Right lobe of liver (tissue), 6 donors: Measurements from ENCODE around the gene ASIC4. TPM values are rescaled to one million over a fixed set of nuclear protein-coding genes. Genes with fewer than 3 reads are reported as not detected.

Source experiments
- ATAC-seq, 4 donors: fragments of 200-7000 bp; cut with Tn5 transposase; one replicate each; pipeline ENCODE4 v1.9.1; 2020; ENCODE audit warnings: mild to moderate bottlenecking in 4 of 4, moderate library complexity in 4 of 4
- DNase-seq, 3 donors: peaks; one replicate each; pipeline ENCODE4 v3.0.0-alpha.2; 2020
- H3K27ac ChIP-seq, 3 donors: fragments of 200-600 bp; one replicate each; pipeline ENCODE4 v1.8.0; 2022
- H3K27me3 ChIP-seq, 2 donors: fragments of 200-600 bp; one replicate each; pipeline ENCODE4 v1.8.0; 2022
- H3K36me3 ChIP-seq, 4 donors: fragments of 200-600 bp; sonication (generic) in 1 of 4; one replicate each; pipeline versions ENCODE4 v1.5.1 to v1.8.0; 2017 to 2022; ENCODE audit warnings: control low read depth in 1 of 4
- H3K4me1 ChIP-seq, 4 donors: fragments of 200-600 bp; sonication (generic) in 1 of 4; one replicate each; pipeline versions ENCODE4 v1.5.1 to v1.8.0; 2017 to 2022; ENCODE audit warnings: control low read depth in 1 of 4
- H3K4me3 ChIP-seq, 3 donors: fragments of 200-600 bp; one replicate each; pipeline ENCODE4 v1.8.0; 2022
- H3K9me3 ChIP-seq, 4 donors: fragments of 200-600 bp; sonication (generic) in 1 of 4; one replicate each; pipeline versions ENCODE4 v1.5.1 to v1.8.0; 2017 to 2022; ENCODE audit warnings: control low read depth in 1 of 4
- POLR2A ChIP-seq: fragments of 450-650 bp; IDR thresholded peaks from one replicate; pipeline ENCODE4 v1.6.1; 2017; ENCODE audit warnings: antibody characterized with exemption, mild to moderate bottlenecking
- WGBS: methylation state at CpG from one replicate; pipeline ENCODE4 v1.1.6; 2018; ENCODE audit warnings: low coverage, low lambda C conversion rate; ENCODE audit not compliant: insufficient coverage; ENCODE audit errors: missing lambda C conversion rate; 5-methylcytosine and 5-hydroxymethylcytosine counted together
- intact Hi-C, 2 donors: fragments of 100-400 bp; cut with DNase I; formaldehyde crosslinking; loops; one replicate each; pipeline versions ENCODE4 v1.11.2 to v1.14.1; 2022
- total RNA-seq, 6 experiments: library from RNA; depleted of rRNA in 2 of 6; stranded (reverse); fragments of >200 nt in 2 of 6; fragmentation: NEBNext Ultra II Directional in 3 of 6; extraction: Animal tissue kit (Norgen Biotek cat#: 25700) in 3 of 6; gene quantifications; one replicate each; pipeline versions ENCODE4 v1.1.0 to v1.2.4, GENCODE V29; 2016 to 2023
- TF ChIP-seq, protein P1 (sequence below), 4 donors: fragments of 200-600 bp in 3 of 4; fragments of 450-650 bp in 1 of 4; IDR thresholded peaks; one replicate each; pipeline versions ENCODE4 v1.5.1 to v1.8.0; 2016 to 2022; ENCODE audit warnings: antibody characterized with exemption in 4 of 4, mild to moderate bottlenecking in 2 of 4
- donor health status: DM: no; HTN: yes; CAD: no.
- donor health status: DM: no; HTN: no; CAD: no.
- donor health status: DM: no; HTN: no; CAD: no.
- donor health status: DM: no; HTN: yes; CAD: no.
- donor health status: DM: no; HTN: yes; CAD: no.

Gene ASIC4
- total RNA-seq, 6 experiments from 2014 or later = not detected

DNA sequence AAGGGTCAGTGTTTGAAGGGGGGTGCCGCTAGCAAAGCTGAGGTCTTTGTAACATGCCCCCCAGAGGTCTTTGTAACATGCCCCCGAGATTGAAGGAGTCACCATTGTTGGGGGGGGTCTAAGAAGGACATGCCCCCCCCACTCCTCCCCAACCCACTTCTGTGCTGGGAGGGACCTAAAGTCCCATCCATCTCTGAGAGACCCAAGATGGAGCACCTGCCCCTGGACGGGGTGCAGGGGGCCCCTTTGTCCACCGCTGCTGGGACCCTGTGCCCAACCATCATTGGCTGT, 5.9 kb upstream of the ASIC4 start:
- H3K4me1 ChIP-seq = peaks cover 0 to 3% (median 0%) of the 10 kb centered on the region in 4 donors
- DNase-seq (no peak), ATAC-seq (no peak)
- no peaks in the 10 kb centered on the region for H3K27me3 ChIP-seq
- no peak overlapping the region for H3K4me3 ChIP-seq
- intact Hi-C loops = no loop called here
- H3K36me3 ChIP-seq = peaks cover 0 to 9% (median 0%) of the 10 kb centered on the region in 4 donors
- no peaks in the 10 kb centered on the region for H3K9me3 ChIP-seq
- TF ChIP-seq, protein P1, sequence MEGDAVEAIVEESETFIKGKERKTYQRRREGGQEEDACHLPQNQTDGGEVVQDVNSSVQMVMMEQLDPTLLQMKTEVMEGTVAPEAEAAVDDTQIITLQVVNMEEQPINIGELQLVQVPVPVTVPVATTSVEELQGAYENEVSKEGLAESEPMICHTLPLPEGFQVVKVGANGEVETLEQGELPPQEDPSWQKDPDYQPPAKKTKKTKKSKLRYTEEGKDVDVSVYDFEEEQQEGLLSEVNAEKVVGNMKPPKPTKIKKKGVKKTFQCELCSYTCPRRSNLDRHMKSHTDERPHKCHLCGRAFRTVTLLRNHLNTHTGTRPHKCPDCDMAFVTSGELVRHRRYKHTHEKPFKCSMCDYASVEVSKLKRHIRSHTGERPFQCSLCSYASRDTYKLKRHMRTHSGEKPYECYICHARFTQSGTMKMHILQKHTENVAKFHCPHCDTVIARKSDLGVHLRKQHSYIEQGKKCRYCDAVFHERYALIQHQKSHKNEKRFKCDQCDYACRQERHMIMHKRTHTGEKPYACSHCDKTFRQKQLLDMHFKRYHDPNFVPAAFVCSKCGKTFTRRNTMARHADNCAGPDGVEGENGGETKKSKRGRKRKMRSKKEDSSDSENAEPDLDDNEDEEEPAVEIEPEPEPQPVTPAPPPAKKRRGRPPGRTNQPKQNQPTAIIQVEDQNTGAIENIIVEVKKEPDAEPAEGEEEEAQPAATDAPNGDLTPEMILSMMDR (IDR thresholded peaks at IDR 0.05) = no peak
- TF ChIP-seq POLR2A = no peak
- 82% methylated on average over 3 of the region's 4 CpGs for WGBS
- H3K27ac ChIP-seq = no peak overlapping the region

DNA sequence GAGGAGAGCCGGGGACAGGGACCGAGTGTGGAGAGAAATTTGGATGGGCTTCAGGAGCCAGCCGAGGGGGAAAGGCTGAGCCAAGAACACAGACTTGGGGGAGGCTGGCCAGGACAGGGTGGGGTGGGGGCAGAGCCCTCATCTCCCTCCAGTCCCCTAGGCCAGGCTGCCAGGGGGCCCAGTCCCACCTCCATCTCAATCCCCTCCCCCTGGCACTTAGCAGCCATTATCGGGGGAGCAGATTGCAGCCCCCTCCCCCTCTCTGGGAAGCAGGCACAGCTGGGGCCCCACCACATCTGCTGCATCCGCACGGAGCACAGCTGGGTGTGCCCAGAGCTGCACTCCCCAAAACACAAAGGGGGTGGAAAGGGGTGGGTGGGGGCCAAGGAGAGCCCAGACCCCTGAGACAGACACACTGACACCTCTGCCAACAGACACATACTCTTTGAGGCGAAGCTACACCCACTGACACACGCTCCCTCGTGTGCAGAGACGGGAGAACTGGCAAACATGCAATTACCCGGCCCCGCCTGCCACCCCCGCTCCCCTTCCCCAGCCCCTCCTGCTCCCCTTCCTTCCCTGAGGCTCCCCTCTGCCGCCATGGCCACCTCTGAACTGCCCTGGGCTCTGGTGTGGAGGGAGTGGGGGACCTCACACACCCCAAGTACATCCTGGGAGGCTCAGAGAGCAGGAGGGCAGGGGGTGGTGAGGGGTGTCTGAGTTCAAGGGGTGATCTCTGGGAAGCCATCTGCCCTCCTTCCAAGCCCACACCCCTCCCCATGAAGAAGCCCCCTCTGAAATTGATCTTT, 5.1 kb upstream of the ASIC4 start:
- Histone ChIP-seq H3K27ac (no peak overlapping the region), H3K36me3 (peaks cover 0 to 9% (median 0%) of the 10 kb centered on the region in 4 donors), H3K27me3 (no peaks in the 10 kb centered on the region), H3K4me1 (peaks cover 0 to 3% (median 0%) of the 10 kb centered on the region in 4 donors), H3K9me3 (no peaks in the 10 kb centered on the region), H3K4me3 (no peak overlapping the region)
- TF ChIP-seq, protein P1 (IDR thresholded peaks at IDR 0.05) = no peak
- no peak for TF ChIP-seq POLR2A
- DNase-seq (no peak), ATAC-seq (peak; percentile 4 to 40 (median 20))
- intact Hi-C loops = no loop called here
- 19% methylated on average over 8 of the region's 14 CpGs for WGBS

- Histone ChIP-seq H3K4me1 (peaks cover 0 to 3% (median 0%) of the 10 kb centered on the region in 4 donors), H3K4me3 (no peak overlapping the region), H3K27ac (no peak overlapping the region), H3K9me3 (no peaks in the 10 kb centered on the region), H3K36me3 (peaks cover 0 to 9% (median 0%) of the 10 kb centered on the region in 4 donors), H3K27me3 (no peaks in the 10 kb centered on the region)
- ATAC-seq (peak; percentile 76 to 83 (median 80)), DNase-seq (peak in 2 of 3 donors; percentile 54 to 56)
- intact Hi-C loops = no loop called here
- TF ChIP-seq POLR2A = no peak
- TF ChIP-seq, protein P1 (IDR thresholded peaks at IDR 0.05) = peak; percentile 32 to 59 (median 54)
- 2% methylated on average over 16 of the region's 26 CpGs for WGBS
These were observed 4.3 kb upstream of the ASIC4 start for GRCh38 chr2:219509780-219510511.

DNA sequence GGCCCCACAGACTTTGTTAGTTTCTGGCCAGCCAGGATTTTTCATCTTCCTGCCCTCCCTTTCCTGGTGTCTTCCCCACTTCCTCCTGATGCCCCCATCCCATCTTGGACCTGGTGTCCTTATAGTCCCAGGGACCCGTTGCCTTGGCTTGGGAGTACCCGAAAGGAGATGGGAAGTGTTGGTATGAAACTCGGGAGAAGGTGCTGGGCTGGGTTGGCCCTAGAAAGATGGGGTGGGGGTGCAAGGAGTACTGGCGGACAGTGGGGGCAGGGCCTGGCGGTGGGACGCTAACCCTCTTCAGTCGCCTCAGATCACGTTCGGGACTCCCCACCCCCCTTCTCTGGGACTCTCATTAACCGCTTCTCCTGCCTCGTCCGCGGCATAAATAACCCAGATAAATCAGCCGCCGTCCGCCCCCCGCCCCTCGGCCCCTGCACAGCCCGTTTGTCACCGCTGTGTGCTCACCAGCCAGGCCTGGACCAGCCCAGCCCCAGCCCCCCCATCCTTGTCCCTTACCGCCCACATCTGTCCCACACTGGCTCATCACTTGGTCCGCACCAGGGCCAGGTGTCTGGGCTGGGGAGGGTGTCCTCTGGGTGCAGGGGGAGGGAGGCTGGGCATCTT, 3.7 kb upstream of the ASIC4 start:
- TF ChIP-seq, protein P1 (IDR thresholded peaks at IDR 0.05) = no peak
- no peak for TF ChIP-seq POLR2A
- Histone ChIP-seq H3K36me3 (peaks cover 0 to 9% (median 0%) of the 10 kb centered on the region in 4 donors), H3K9me3 (no peaks in the 10 kb centered on the region), H3K4me3 (no peak overlapping the region), H3K27ac (no peak overlapping the region), H3K27me3 (no peaks in the 10 kb centered on the region), H3K4me1 (peaks cover 0 to 3% (median 0%) of the 10 kb centered on the region in 4 donors)
- DNase-seq (no peak), ATAC-seq (no peak)
- intact Hi-C loops = no loop called here
- WGBS = 6% methylated on average over 16 of the region's 22 CpGs
